ENCODE measurements around the gene LPO.

LPO gene

GRCh38 chr17:58308985-58309917, 70.9 kb downstream of the LPO start:
- Histone ChIP-seq H3K27me3 (replicated peaks; ENCODE audit: control insufficient read depth, insufficient read depth, low read length) (peaks cover 20% of the 10 kb centered on the region), H3K9me3 (ENCODE audit: control insufficient read depth, low read length) (no peaks in the 10 kb centered on the region), H3K4me1 (ENCODE audit: control insufficient read depth, insufficient read depth, low read length) (no peaks in the 10 kb centered on the region), H3K4me3 (ENCODE audit: low read length) (no peak overlapping the region), H3K36me3 (ENCODE audit: control insufficient read depth, insufficient read depth, low read length, severe bottlenecking) (no peaks in the 10 kb centered on the region), H3K9ac (ENCODE audit: low read length) (no peak overlapping the region)
- DNase-seq (ENCODE audit: low read depth) = no peak

GRCh38 chr17:58309918-58310259, 71.5 kb downstream of the LPO start:
- Histone ChIP-seq H3K9ac (ENCODE audit: low read length) (no peak overlapping the region), H3K27me3 (replicated peaks; ENCODE audit: control insufficient read depth, insufficient read depth, low read length) (peaks cover 19% of the 10 kb centered on the region), H3K4me3 (ENCODE audit: low read length) (no peak overlapping the region), H3K4me1 (ENCODE audit: control insufficient read depth, insufficient read depth, low read length) (no peaks in the 10 kb centered on the region), H3K9me3 (ENCODE audit: control insufficient read depth, low read length) (no peaks in the 10 kb centered on the region), H3K36me3 (ENCODE audit: control insufficient read depth, insufficient read depth, low read length, severe bottlenecking) (no peaks in the 10 kb centered on the region)
- no peak for DNase-seq (ENCODE audit: low read depth)

GRCh38 chr17:58310511-58311428, 72.4 kb downstream of the LPO start:
- Histone ChIP-seq H3K27me3 (replicated peaks; ENCODE audit: control insufficient read depth, insufficient read depth, low read length) (peaks cover 18% of the 10 kb centered on the region), H3K4me1 (ENCODE audit: control insufficient read depth, insufficient read depth, low read length) (no peaks in the 10 kb centered on the region), H3K4me3 (ENCODE audit: low read length) (no peak overlapping the region), H3K9ac (ENCODE audit: low read length) (no peak overlapping the region), H3K36me3 (ENCODE audit: control insufficient read depth, insufficient read depth, low read length, severe bottlenecking) (no peaks in the 10 kb centered on the region), H3K9me3 (ENCODE audit: control insufficient read depth, low read length) (no peaks in the 10 kb centered on the region)
- no peak for DNase-seq (ENCODE audit: low read depth)

GRCh38 chr17:58311429-58311894, 73.1 kb downstream of the LPO start:
- Histone ChIP-seq H3K4me1 (ENCODE audit: control insufficient read depth, insufficient read depth, low read length) (no peaks in the 10 kb centered on the region), H3K9ac (ENCODE audit: low read length) (no peak overlapping the region), H3K4me3 (ENCODE audit: low read length) (no peak overlapping the region), H3K27me3 (replicated peaks; ENCODE audit: control insufficient read depth, insufficient read depth, low read length) (peaks cover 20% of the 10 kb centered on the region), H3K36me3 (ENCODE audit: control insufficient read depth, insufficient read depth, low read length, severe bottlenecking) (no peaks in the 10 kb centered on the region), H3K9me3 (ENCODE audit: control insufficient read depth, low read length) (no peaks in the 10 kb centered on the region)
- DNase-seq (ENCODE audit: low read depth) = no peak

- H3K36me3 ChIP-seq (ENCODE audit: control insufficient read depth, insufficient read depth, low read length, severe bottlenecking) = no peaks in the 10 kb centered on the region
- H3K4me3 ChIP-seq (ENCODE audit: low read length) = no peak overlapping the region
- peaks cover 15% of the 10 kb centered on the region for H3K27me3 ChIP-seq (replicated peaks; ENCODE audit: control insufficient read depth, insufficient read depth, low read length)
- DNase-seq (ENCODE audit: low read depth) = no peak
- no peaks in the 10 kb centered on the region for H3K9me3 ChIP-seq (ENCODE audit: control insufficient read depth, low read length)
- no peak overlapping the region for H3K9ac ChIP-seq (ENCODE audit: low read length)
- H3K4me1 ChIP-seq (ENCODE audit: control insufficient read depth, insufficient read depth, low read length) = no peaks in the 10 kb centered on the region
Observed at GRCh38 chr17:58312021-58312630, 73.7 kb downstream of the LPO start.

- no peaks in the 10 kb centered on the region for H3K9me3 ChIP-seq (ENCODE audit: control insufficient read depth, low read length)
- no peaks in the 10 kb centered on the region for H3K4me1 ChIP-seq (ENCODE audit: control insufficient read depth, insufficient read depth, low read length)
- no peak overlapping the region for H3K9ac ChIP-seq (ENCODE audit: low read length)
- H3K4me3 ChIP-seq (ENCODE audit: low read length) = no peak overlapping the region
- H3K36me3 ChIP-seq (ENCODE audit: control insufficient read depth, insufficient read depth, low read length, severe bottlenecking) = no peaks in the 10 kb centered on the region
- peaks cover 11% of the 10 kb centered on the region for H3K27me3 ChIP-seq (replicated peaks; ENCODE audit: control insufficient read depth, insufficient read depth, low read length)
- DNase-seq (ENCODE audit: low read depth) = no peak
Observed at GRCh38 chr17:58312829-58313228, 74.4 kb downstream of the LPO start.

GRCh38 chr17:58313815-58314705, 75.7 kb downstream of the LPO start:
- H3K36me3 ChIP-seq (ENCODE audit: control insufficient read depth, insufficient read depth, low read length, severe bottlenecking) = no peaks in the 10 kb centered on the region
- no peaks in the 10 kb centered on the region for H3K9me3 ChIP-seq (ENCODE audit: control insufficient read depth, low read length)
- H3K9ac ChIP-seq (ENCODE audit: low read length) = no peak overlapping the region
- DNase-seq (ENCODE audit: low read depth) = no peak
- H3K27me3 ChIP-seq (replicated peaks; ENCODE audit: control insufficient read depth, insufficient read depth, low read length) = peaks cover 9% of the 10 kb centered on the region
- no peaks in the 10 kb centered on the region for H3K4me1 ChIP-seq (ENCODE audit: control insufficient read depth, insufficient read depth, low read length)
- no peak overlapping the region for H3K4me3 ChIP-seq (ENCODE audit: low read length)

- no peak for DNase-seq (ENCODE audit: low read depth)
- H3K36me3 ChIP-seq (ENCODE audit: control insufficient read depth, insufficient read depth, low read length, severe bottlenecking) = no peaks in the 10 kb centered on the region
- H3K4me1 ChIP-seq (ENCODE audit: control insufficient read depth, insufficient read depth, low read length) = no peaks in the 10 kb centered on the region
Observed at GRCh38 chr17:58314706-58315015, 76.3 kb downstream of the LPO start.

GRCh38 chr17:58315281-58315711, 76.9 kb downstream of the LPO start:
- Histone ChIP-seq H3K36me3 (ENCODE audit: control insufficient read depth, insufficient read depth, low read length, severe bottlenecking) (no peaks in the 10 kb centered on the region), H3K4me1 (ENCODE audit: control insufficient read depth, insufficient read depth, low read length) (no peaks in the 10 kb centered on the region), H3K4me3 (ENCODE audit: low read length) (no peak overlapping the region), H3K9ac (ENCODE audit: low read length) (no peak overlapping the region), H3K9me3 (ENCODE audit: control insufficient read depth, low read length) (no peaks in the 10 kb centered on the region), H3K27me3 (replicated peaks; ENCODE audit: control insufficient read depth, insufficient read depth, low read length) (peaks cover 14% of the 10 kb centered on the region)
- DNase-seq (ENCODE audit: low read depth) = no peak

More at GRCh38 chr17:58314706-58315015, 76.3 kb downstream of the LPO start:
- H3K4me3 ChIP-seq (ENCODE audit: low read length) = no peak overlapping the region
- H3K9ac ChIP-seq (ENCODE audit: low read length) = no peak overlapping the region
- H3K9me3 ChIP-seq (ENCODE audit: control insufficient read depth, low read length) = no peaks in the 10 kb centered on the region
- H3K27me3 ChIP-seq (replicated peaks; ENCODE audit: control insufficient read depth, insufficient read depth, low read length) = peaks cover 9% of the 10 kb centered on the region

GRCh38 chr17:58315750-58316149, 77.4 kb downstream of the LPO start:
- Histone ChIP-seq H3K9me3 (ENCODE audit: control insufficient read depth, low read length) (no peaks in the 10 kb centered on the region), H3K4me1 (ENCODE audit: control insufficient read depth, insufficient read depth, low read length) (no peaks in the 10 kb centered on the region), H3K36me3 (ENCODE audit: control insufficient read depth, insufficient read depth, low read length, severe bottlenecking) (no peaks in the 10 kb centered on the region), H3K4me3 (ENCODE audit: low read length) (no peak overlapping the region), H3K27me3 (replicated peaks; ENCODE audit: control insufficient read depth, insufficient read depth, low read length) (peaks cover 14% of the 10 kb centered on the region), H3K9ac (ENCODE audit: low read length) (no peak overlapping the region)
- no peak for DNase-seq (ENCODE audit: low read depth)
